ENCODE measurements around the gene MINAR1. TPM values are rescaled to one million over a fixed set of nuclear protein-coding genes. Genes with fewer than 3 reads are reported as not detected.

The MINAR1 gene
- total RNA-seq, 1 experiment from 2014 or later: 0.22 TPM

DNA sequence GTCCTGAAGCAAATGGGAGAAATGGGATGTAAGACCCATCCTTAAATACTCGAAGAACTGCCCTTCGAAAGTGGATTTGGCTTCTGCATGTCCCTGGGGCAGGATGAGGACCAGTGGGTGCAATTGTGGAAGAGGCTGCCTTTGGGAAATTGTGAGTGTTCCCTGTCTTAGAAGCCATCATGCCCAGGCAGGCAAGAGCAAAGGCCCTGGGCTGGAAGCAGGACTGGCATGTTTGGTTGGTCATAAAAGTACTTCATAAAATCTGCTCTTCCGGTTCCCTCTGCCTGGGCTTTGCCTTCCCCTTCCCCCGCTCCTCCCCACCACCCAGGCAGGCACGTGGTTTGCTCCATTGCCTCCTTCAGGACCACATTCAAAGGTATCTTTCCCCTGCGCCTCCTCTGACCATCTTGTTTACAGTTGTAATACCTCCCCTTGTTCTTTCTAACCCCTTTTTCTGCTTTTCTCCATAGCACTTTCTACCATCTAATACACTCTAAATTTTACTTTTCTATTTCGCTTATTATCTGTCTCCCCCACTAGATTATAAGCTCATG, 8.3 kb downstream of the MINAR1 start:
- no peak for TF ChIP-seq EZH2 (IDR thresholded peaks at IDR 0.05; ENCODE audit: low read depth)
- TF ChIP-seq, protein P1, sequence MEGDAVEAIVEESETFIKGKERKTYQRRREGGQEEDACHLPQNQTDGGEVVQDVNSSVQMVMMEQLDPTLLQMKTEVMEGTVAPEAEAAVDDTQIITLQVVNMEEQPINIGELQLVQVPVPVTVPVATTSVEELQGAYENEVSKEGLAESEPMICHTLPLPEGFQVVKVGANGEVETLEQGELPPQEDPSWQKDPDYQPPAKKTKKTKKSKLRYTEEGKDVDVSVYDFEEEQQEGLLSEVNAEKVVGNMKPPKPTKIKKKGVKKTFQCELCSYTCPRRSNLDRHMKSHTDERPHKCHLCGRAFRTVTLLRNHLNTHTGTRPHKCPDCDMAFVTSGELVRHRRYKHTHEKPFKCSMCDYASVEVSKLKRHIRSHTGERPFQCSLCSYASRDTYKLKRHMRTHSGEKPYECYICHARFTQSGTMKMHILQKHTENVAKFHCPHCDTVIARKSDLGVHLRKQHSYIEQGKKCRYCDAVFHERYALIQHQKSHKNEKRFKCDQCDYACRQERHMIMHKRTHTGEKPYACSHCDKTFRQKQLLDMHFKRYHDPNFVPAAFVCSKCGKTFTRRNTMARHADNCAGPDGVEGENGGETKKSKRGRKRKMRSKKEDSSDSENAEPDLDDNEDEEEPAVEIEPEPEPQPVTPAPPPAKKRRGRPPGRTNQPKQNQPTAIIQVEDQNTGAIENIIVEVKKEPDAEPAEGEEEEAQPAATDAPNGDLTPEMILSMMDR (conservative IDR thresholded peaks at IDR 0.05): no peak
- ChIA-PET CTCF (interaction anchor here (0.6 kb wide), 1 partner anchor 552 kb away, joined by 3 read pairs; no protein-coding TSS in a partner anchor), POLR2A (ENCODE audit: unreplicated experiment) (no interaction called here)
- intact Hi-C loops (cut with micrococcal nuclease; ENCODE audit: unreplicated experiment): no loop called here
- Histone ChIP-seq H3K36me3 (ENCODE audit: low read depth) (no peaks in the 10 kb centered on the region), H3K4me1 (replicated peaks; ENCODE audit: insufficient read depth) (no peaks in the 10 kb centered on the region), H2AFZ (no peak overlapping the region), H3K4me3 (no peak overlapping the region), H3F3A (ENCODE audit: insufficient read depth, low read depth) (no peaks in the 10 kb centered on the region), H3K9me2 (ENCODE audit: insufficient read depth) (no peaks in the 10 kb centered on the region), H3K4me2 (no peak overlapping the region), H3K27me3 (ENCODE audit: insufficient read depth, low read depth) (no peaks in the 10 kb centered on the region), H3K9me3 (ENCODE audit: insufficient read depth, low read depth) (no peaks in the 10 kb centered on the region), H4K20me1 (ENCODE audit: insufficient read depth) (no peaks in the 10 kb centered on the region), H3K79me2 (ENCODE audit: low read depth) (no peaks in the 10 kb centered on the region), H3K27ac (no peak overlapping the region)
- no TSS peak for BruUV-seq (replicated peaks)
- no peak for DNase-seq

DNA sequence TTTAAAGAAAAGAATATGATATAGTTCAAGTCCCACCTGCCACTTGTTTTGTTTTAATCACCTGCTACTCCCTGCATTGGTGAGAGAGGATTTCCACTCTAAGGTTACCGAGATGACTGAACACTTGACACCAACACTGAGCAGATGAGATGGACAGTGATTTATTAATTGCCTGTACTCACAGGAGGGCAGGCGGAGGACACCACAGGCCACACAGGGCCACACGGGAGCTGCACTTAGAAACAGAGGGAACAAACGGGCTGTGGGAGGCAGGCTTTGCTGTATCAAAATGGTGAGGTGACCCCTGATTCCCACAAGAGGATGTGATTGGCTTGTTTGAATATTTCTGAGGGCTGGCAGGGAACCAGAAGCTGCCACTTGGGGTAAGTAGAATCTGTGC, 10.8 kb downstream of the MINAR1 start:
- Histone ChIP-seq H3K27me3 (ENCODE audit: insufficient read depth, low read depth) (no peaks in the 10 kb centered on the region), H3K9me2 (ENCODE audit: insufficient read depth) (no peaks in the 10 kb centered on the region), H3K27ac (no peak overlapping the region), H3K36me3 (ENCODE audit: low read depth) (no peaks in the 10 kb centered on the region), H2AFZ (no peak overlapping the region), H3K4me1 (replicated peaks; ENCODE audit: insufficient read depth) (no peaks in the 10 kb centered on the region), H3F3A (ENCODE audit: insufficient read depth, low read depth) (no peaks in the 10 kb centered on the region), H3K4me2 (no peak overlapping the region), H3K4me3 (no peak overlapping the region), H3K79me2 (ENCODE audit: low read depth) (no peaks in the 10 kb centered on the region), H3K9me3 (ENCODE audit: insufficient read depth, low read depth) (no peaks in the 10 kb centered on the region), H4K20me1 (ENCODE audit: insufficient read depth) (no peaks in the 10 kb centered on the region)
- intact Hi-C loops (cut with micrococcal nuclease; ENCODE audit: unreplicated experiment): no loop called here
- BruUV-seq (replicated peaks): no TSS peak
- TF ChIP-seq, protein P1 (conservative IDR thresholded peaks at IDR 0.05): no peak
- no peak for TF ChIP-seq EZH2 (IDR thresholded peaks at IDR 0.05; ENCODE audit: low read depth)
- ChIA-PET CTCF (no interaction called here), POLR2A (ENCODE audit: unreplicated experiment) (no interaction called here)
- no peak for DNase-seq

DNA sequence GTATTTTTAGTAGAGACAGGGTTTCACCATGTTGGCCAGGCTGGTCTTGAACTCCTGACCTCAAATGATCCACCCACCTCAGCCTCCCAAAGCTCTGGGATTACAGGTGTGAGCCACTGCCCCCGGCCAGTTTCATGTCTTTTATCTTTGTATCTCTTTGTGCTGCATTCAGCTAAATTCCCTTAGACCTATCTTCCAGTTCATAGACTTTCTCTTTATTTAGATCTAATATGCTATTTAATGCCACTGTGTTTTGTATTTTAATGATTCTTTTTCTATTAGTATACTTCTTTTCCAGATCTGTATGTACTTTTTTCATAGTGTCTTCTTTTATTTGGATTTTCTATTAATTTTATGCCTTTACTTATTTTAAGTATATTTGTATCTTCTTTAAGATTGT, 14.9 kb downstream of the MINAR1 start:
- Histone ChIP-seq H3K27ac (no peak overlapping the region), H3K27me3 (ENCODE audit: insufficient read depth, low read depth) (no peaks in the 10 kb centered on the region), H3K4me3 (no peak overlapping the region), H4K20me1 (ENCODE audit: insufficient read depth) (no peaks in the 10 kb centered on the region), H3K4me1 (replicated peaks; ENCODE audit: insufficient read depth) (no peaks in the 10 kb centered on the region), H3K4me2 (no peak overlapping the region), H2AFZ (no peak overlapping the region), H3F3A (ENCODE audit: insufficient read depth, low read depth) (no peaks in the 10 kb centered on the region), H3K36me3 (ENCODE audit: low read depth) (no peaks in the 10 kb centered on the region), H3K9me2 (ENCODE audit: insufficient read depth) (no peaks in the 10 kb centered on the region), H3K9me3 (ENCODE audit: insufficient read depth, low read depth) (no peaks in the 10 kb centered on the region), H3K79me2 (ENCODE audit: low read depth) (no peaks in the 10 kb centered on the region)
- POLR2A ChIA-PET (ENCODE audit: unreplicated experiment): no interaction called here
- intact Hi-C loops (cut with micrococcal nuclease; ENCODE audit: unreplicated experiment): no loop called here
- CTCF ChIA-PET: no interaction called here
- TF ChIP-seq EZH2 (IDR thresholded peaks at IDR 0.05; ENCODE audit: low read depth): no peak
- TF ChIP-seq, protein P1 (conservative IDR thresholded peaks at IDR 0.05): no peak
- no TSS peak for BruUV-seq (replicated peaks)
- no peak for DNase-seq
